Prostate gland (tissue), 2 donors: ENCODE measurements around the gene BRDT. TPM values are rescaled to one million over a fixed set of nuclear protein-coding genes. Genes with fewer than 3 reads are reported as not detected.

Experiments
- DNase-seq: peaks from one replicate; pipeline ENCODE4 v3.0.0-alpha.2; 2019; ENCODE audit warnings: low spot score
- H3K27ac ChIP-seq, 2 donors: fragments of 200-600 bp; sonication (generic); 2 replicates each; pipeline ENCODE4 v1.5.1; 2017 to 2019
- H3K27me3 ChIP-seq: fragments of 200-600 bp; sonication (generic); replicated peaks from 2 replicates; pipeline ENCODE4 v1.5.1; 2019; ENCODE audit not compliant: insufficient read depth
- H3K36me3 ChIP-seq, 2 donors: fragments of 200-600 bp; sonication (generic); 1 replicate in 1 of 2; 2 replicates in 1 of 2; pipeline versions ENCODE4 v1.5.1 to v1.8.1; 2017 to 2019
- H3K4me1 ChIP-seq: fragments of 200-600 bp; sonication (generic); replicated peaks from 2 replicates; pipeline ENCODE4 v1.5.1; 2019
- H3K4me3 ChIP-seq, 2 donors: fragments of 200-600 bp; sonication (generic); 2 replicates each; pipeline ENCODE4 v1.5.1; 2017 to 2019
- H3K9me3 ChIP-seq: fragments of 200-600 bp; sonication (generic); 2 replicates; pipeline ENCODE4 v1.5.1; 2017
- POLR2A ChIP-seq: fragments of 450-650 bp; IDR thresholded peaks from one replicate; pipeline ENCODE4 v1.6.1; 2016; ENCODE audit warnings: antibody characterized with exemption, mild to moderate bottlenecking
- POLR2AphosphoS5 ChIP-seq: sonication (generic); formaldehyde crosslinking; IDR thresholded peaks from one replicate; pipeline ENCODE4 v1.6.1; 2017; ENCODE audit warnings: antibody characterized with exemption
- WGBS: methylation state at CpG from one replicate; pipeline ENCODE4 v1.1.5; 2018; 5-methylcytosine and 5-hydroxymethylcytosine counted together
- intact Hi-C: fragments of 100-400 bp; cut with DNase I; formaldehyde crosslinking; loops from one replicate; pipeline ENCODE4 v1.14.2; 2022
- total RNA-seq, 2 donors: library from RNA; depleted of rRNA; stranded (reverse); fragments of >200 nt; gene quantifications; one replicate each; pipeline ENCODE4 v1.1.0, GENCODE V29; 2016
- TF ChIP-seq, protein P1 (sequence below), 4 experiments: fragments of 200-600 bp in 2 of 4; fragments of 450-650 bp in 2 of 4; sonication (generic) in 2 of 4; IDR thresholded peaks; 1 replicate in 3 of 4; 2 replicates in 1 of 4; pipeline ENCODE4 v1.5.1; 2016 to 2019; ENCODE audit warnings: antibody characterized with exemption in 4 of 4, mild to moderate bottlenecking in 2 of 4, moderate library complexity in 2 of 4

Gene BRDT
- total RNA-seq, 2 donors from 2014 or later = 16.2 TPM; not detected in 1

DNA sequence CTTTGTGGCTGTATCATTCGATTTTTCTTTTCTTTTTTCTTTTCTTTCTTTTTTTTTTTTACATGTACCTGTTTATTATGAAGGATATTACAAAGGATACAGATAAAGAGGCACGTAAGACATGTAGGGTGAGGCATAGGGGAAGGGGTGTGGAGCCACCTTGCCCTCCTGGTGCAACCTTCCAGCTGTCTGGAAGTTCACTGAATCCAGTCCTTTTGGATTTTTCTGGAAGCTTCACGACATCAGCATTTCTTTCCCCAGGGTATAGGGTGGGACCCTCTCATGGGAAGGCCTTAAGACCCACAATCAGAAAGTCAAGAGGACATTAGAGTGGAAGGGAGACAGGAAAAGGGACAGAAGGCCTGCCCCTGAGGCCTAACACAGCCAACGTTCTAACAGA is 33.2 kb upstream of the BRDT start:
- Histone ChIP-seq H3K4me3 (no peak overlapping the region), H3K27me3 (no peaks in the 10 kb centered on the region), H3K27ac (no peak overlapping the region), H3K9me3 (no peaks in the 10 kb centered on the region), H3K4me1 (no peaks in the 10 kb centered on the region), H3K36me3 (no peaks in the 10 kb centered on the region)
- DNase-seq = no peak
- WGBS = 86% methylated on average over 4 of the region's 4 CpGs
- TF ChIP-seq POLR2AphosphoS5 (no peak), POLR2A (no peak)
- TF ChIP-seq, protein P1, sequence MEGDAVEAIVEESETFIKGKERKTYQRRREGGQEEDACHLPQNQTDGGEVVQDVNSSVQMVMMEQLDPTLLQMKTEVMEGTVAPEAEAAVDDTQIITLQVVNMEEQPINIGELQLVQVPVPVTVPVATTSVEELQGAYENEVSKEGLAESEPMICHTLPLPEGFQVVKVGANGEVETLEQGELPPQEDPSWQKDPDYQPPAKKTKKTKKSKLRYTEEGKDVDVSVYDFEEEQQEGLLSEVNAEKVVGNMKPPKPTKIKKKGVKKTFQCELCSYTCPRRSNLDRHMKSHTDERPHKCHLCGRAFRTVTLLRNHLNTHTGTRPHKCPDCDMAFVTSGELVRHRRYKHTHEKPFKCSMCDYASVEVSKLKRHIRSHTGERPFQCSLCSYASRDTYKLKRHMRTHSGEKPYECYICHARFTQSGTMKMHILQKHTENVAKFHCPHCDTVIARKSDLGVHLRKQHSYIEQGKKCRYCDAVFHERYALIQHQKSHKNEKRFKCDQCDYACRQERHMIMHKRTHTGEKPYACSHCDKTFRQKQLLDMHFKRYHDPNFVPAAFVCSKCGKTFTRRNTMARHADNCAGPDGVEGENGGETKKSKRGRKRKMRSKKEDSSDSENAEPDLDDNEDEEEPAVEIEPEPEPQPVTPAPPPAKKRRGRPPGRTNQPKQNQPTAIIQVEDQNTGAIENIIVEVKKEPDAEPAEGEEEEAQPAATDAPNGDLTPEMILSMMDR (IDR thresholded peaks at IDR 0.05) = no peak
- intact Hi-C loops = no loop called here

DNA sequence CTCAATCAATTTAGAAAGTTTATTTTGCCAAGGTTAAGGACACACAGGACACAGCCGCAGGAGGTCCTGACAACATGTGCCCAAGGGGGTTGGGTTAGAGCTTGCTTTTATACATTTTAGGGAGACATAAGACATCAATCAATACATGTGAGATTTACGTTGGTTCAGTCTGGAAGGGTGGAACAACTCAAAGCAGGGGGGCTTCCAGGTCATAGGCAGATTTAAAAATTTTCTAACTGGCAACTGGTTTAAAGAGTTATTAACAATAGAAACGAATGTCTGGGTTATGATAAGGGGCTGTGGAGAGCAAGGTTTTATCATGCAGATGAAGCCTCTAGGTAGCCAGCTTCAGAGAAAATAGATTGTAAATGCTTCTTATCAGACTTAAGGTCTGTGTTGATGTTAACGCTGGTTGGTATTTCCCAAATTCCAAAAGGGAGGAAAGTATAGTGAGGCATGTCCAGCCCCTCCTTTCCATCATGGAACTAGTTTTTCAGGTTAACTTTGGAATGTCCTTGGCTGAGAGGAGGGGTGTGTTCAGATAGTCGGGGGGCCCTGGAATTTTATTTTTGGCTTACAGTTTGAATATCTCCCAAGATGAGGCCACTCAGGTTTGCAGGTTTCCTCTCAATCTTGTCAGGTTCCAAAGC is 32.3 kb upstream of the BRDT start:
- 57% methylated on average over 5 of the region's 5 CpGs for WGBS
- no peaks in the 10 kb centered on the region for H3K4me1 ChIP-seq
- TF ChIP-seq POLR2AphosphoS5 (no peak), POLR2A (no peak)
- TF ChIP-seq, protein P1 (IDR thresholded peaks at IDR 0.05) = no peak
- H3K27me3 ChIP-seq = no peaks in the 10 kb centered on the region
- no peaks in the 10 kb centered on the region for H3K9me3 ChIP-seq
- H3K36me3 ChIP-seq = no peaks in the 10 kb centered on the region
- H3K27ac ChIP-seq = no peak overlapping the region
- H3K4me3 ChIP-seq = no peak overlapping the region
- no peak for DNase-seq
- intact Hi-C loops = no loop called here

DNA sequence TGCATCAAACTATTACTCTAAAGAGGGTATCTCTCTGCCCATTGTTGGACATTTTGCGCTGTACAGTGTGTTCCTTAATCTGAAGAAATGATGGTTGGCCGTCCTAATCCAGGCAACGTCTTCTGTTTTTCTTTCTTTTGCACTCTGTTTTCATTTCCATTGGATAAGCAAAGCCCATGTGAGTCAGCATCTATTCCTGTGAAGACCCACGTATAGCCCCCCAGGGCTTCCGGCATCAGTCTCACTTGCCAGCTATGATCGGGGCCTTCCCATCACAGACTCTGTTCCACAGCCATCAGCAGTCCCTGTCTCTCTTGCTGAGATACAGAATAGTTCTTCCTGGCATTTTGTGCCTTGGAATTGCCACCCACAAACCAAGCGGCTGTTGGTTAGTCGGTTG is 29.2 kb upstream of the BRDT start:
- H3K4me1 ChIP-seq = no peaks in the 10 kb centered on the region
- no peaks in the 10 kb centered on the region for H3K36me3 ChIP-seq
- H3K9me3 ChIP-seq = no peaks in the 10 kb centered on the region
- intact Hi-C loops = loop anchor here (10.0 kb wide), 1 partner anchor 375 kb away; the partner anchor contains the start of genes GLMN and RPAP2
- no peaks in the 10 kb centered on the region for H3K27me3 ChIP-seq
- 86% methylated on average over 8 of the region's 8 CpGs for WGBS
- no peak overlapping the region for H3K4me3 ChIP-seq
- no peak overlapping the region for H3K27ac ChIP-seq
- TF ChIP-seq POLR2A = no peak
- TF ChIP-seq, protein P1 (IDR thresholded peaks at IDR 0.05) = no peak
- TF ChIP-seq POLR2AphosphoS5 = no peak
- DNase-seq = no peak

DNA sequence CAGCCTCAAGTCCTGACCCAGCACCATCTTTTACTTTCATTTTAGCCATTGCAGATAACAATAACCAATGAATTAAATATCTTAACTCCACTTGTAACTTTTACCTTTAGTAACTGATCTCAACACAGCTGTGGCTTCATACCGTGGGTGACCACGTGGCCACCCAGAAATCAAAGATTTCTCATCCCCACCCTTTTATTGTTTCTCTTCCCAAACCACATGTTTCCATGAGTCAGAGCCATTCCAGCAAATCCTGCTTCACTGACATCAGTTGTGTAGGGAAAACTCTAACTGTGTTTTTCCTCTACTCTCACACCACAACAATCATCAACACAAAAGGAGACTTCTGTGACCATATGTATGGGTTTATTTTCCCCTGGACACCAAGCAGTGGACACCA is 25.1 kb upstream of the BRDT start:
- H3K9me3 ChIP-seq = no peaks in the 10 kb centered on the region
- H3K4me1 ChIP-seq = no peaks in the 10 kb centered on the region
- H3K36me3 ChIP-seq = no peaks in the 10 kb centered on the region
- H3K27me3 ChIP-seq = no peaks in the 10 kb centered on the region
- intact Hi-C loops = loop anchor here (10.0 kb wide), 1 partner anchor 371 kb away; the partner anchor contains the start of genes GLMN and RPAP2
- TF ChIP-seq, protein P1 (IDR thresholded peaks at IDR 0.05) = no peak
- TF ChIP-seq POLR2AphosphoS5 (no peak), POLR2A (no peak)
- H3K27ac ChIP-seq = no peak overlapping the region
- no peak overlapping the region for H3K4me3 ChIP-seq
- 73% methylated on average over 2 of the region's 2 CpGs for WGBS
- no peak for DNase-seq
